Vagina (tissue), 2 donors: Measurements from ENCODE around the gene ITPK1.

Experiments used
- POLR2A ChIP-seq, 2 donors: fragments of 450-650 bp; IDR thresholded peaks; one replicate each; pipeline ENCODE4 v1.6.1; 2017; ENCODE audit warnings: antibody characterized with exemption in 2 of 2, mild to moderate bottlenecking in 2 of 2, moderate library complexity in 2 of 2
- POLR2AphosphoS5 ChIP-seq, 2 donors: sonication (generic); formaldehyde crosslinking; IDR thresholded peaks; one replicate each; pipeline ENCODE4 v1.9.0; 2017; ENCODE audit warnings: antibody characterized with exemption in 2 of 2, mild to moderate bottlenecking in 2 of 2, low read depth in 1 of 2; ENCODE audit not compliant: insufficient read depth in 1 of 2
- TF ChIP-seq, protein P1 (sequence below), 3 experiments: fragments of 450-650 bp in 2 of 3; fragments of 200-600 bp in 1 of 3; sonication (generic) in 1 of 3; IDR thresholded peaks; one replicate each; pipeline ENCODE4 v1.5.1; 2017 to 2019; ENCODE audit warnings: antibody characterized with exemption in 3 of 3, mild to moderate bottlenecking in 2 of 3, moderate library complexity in 2 of 3

DNA sequence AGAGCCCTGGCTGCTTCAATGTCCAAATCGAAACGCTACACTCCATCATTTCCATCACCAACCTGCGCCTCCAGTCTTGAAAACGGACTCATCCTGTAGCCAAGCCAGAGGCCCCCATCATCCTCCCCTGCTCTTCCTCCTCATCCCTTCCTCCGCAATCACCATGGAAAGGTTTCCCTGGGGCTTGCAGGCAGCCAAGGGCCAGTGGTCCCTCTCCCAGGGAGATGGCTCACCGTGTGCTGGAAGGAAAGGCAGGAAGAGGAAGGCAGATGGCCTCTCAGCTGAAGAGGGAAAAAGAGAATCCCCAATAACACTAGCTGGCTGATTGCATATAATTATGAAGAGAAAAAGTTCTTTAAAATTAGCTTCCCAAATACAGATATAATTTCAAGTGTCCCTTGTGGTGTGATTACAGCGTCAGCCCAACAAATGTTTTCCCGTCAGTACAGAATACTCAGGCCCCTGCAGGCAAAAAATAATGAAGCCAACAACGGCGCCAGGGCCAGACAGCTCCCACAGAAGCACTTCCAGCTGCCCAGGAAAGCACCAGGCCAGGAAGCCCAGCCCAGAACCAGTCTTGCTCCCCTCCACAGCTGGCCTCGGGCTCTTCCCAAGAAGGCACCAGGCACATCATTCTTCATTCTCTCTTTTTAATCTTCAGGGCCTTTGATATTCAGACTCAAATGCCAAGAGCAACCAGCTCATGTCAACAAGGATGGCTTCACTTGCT is 24.7 kb downstream of the ITPK1 start:
- no peak for TF ChIP-seq POLR2A (IDR thresholded peaks at IDR 0.05)
- TF ChIP-seq, protein P1, sequence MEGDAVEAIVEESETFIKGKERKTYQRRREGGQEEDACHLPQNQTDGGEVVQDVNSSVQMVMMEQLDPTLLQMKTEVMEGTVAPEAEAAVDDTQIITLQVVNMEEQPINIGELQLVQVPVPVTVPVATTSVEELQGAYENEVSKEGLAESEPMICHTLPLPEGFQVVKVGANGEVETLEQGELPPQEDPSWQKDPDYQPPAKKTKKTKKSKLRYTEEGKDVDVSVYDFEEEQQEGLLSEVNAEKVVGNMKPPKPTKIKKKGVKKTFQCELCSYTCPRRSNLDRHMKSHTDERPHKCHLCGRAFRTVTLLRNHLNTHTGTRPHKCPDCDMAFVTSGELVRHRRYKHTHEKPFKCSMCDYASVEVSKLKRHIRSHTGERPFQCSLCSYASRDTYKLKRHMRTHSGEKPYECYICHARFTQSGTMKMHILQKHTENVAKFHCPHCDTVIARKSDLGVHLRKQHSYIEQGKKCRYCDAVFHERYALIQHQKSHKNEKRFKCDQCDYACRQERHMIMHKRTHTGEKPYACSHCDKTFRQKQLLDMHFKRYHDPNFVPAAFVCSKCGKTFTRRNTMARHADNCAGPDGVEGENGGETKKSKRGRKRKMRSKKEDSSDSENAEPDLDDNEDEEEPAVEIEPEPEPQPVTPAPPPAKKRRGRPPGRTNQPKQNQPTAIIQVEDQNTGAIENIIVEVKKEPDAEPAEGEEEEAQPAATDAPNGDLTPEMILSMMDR (IDR thresholded peaks at IDR 0.05) = no peak
- TF ChIP-seq POLR2AphosphoS5 (IDR thresholded peaks at IDR 0.05; ENCODE audit: insufficient read depth in 1 of 2, low read depth in 1 of 2) = no peak
